K562 (cell line): Measurements from ENCODE around the gene TMEM53. TPM values are rescaled to one million over a fixed set of nuclear protein-coding genes. Genes with fewer than 3 reads are reported as not detected.
A peak's percentile ranks its signal among the peaks of the same experiment; 100 is the strongest.

Experiments used
- ARID3A ChIP-seq: IDR thresholded peaks from 2 replicates; pipeline ENCODE4 v1.6.1; 2012; ENCODE audit warnings: low read depth, low read length, improper control_type of control experiment, borderline replicate concordance
- ATF1 ChIP-seq, 2 experiments: fragments of 450-650 bp in 1 of 2; IDR thresholded peaks; 2 replicates each; pipeline ENCODE4 v1.6.1; 2016; ENCODE audit warnings: missing compliant biosample characterization in 1 of 2, missing genetic modification characterization in 1 of 2
- ATF7 ChIP-seq: fragments of 450-650 bp; IDR thresholded peaks from 2 replicates; pipeline ENCODE4 v1.7.1; 2014; ENCODE audit warnings: mild to moderate bottlenecking, moderate library complexity
- ERF ChIP-seq: fragments of 450-650 bp; formaldehyde crosslinking; IDR thresholded peaks from 2 replicates; pipeline ENCODE4 v1.4.0; 2020; ENCODE audit warnings: mild to moderate bottlenecking, mixed read lengths
- HDAC2 ChIP-seq: fragments of 450-650 bp; IDR thresholded peaks from 2 replicates; pipeline ENCODE4 v1.6.1; 2016; ENCODE audit warnings: mild to moderate bottlenecking
- HLTF ChIP-seq: fragments of 450-650 bp; IDR thresholded peaks from 2 replicates; pipeline ENCODE4 v1.6.1; 2016
- JUN ChIP-seq, 2 experiments: sonication (generic) in 1 of 2; formaldehyde crosslinking in 1 of 2; IDR thresholded peaks; 2 replicates each; pipeline versions ENCODE4 v1.6.1 to v1.8.0; 2012 to 2022; ENCODE audit warnings: borderline replicate concordance in 2 of 2, mild to moderate bottlenecking in 2 of 2, improper control_type of control experiment in 1 of 2, low read depth in 1 of 2, low read length in 1 of 2, missing genetic modification reagents in 1 of 2
- KLF1 ChIP-seq: fragments of 450-650 bp; IDR thresholded peaks from 2 replicates; pipeline ENCODE4 v1.6.1; 2016; ENCODE audit warnings: missing genetic modification characterization, missing compliant biosample characterization
- MTA3 ChIP-seq: fragments of 450-650 bp; formaldehyde crosslinking; IDR thresholded peaks from 2 replicates; pipeline ENCODE4 v1.6.1; 2017; ENCODE audit warnings: mild to moderate bottlenecking, borderline replicate concordance
- NR4A1 ChIP-seq, 2 experiments: fragments of 250-450 bp in 1 of 2; fragments of 450-650 bp in 1 of 2; sonication (Bioruptor Pico) in 1 of 2; IDR thresholded peaks; 2 replicates each; pipeline versions ENCODE4 v1.4.0 to v1.6.1; 2016 to 2020; ENCODE audit warnings: mild to moderate bottlenecking in 2 of 2, missing compliant biosample characterization in 1 of 2, missing genetic modification characterization in 1 of 2, moderate library complexity in 1 of 2
- NUFIP1 ChIP-seq: fragments of 450-650 bp; IDR thresholded peaks from 2 replicates; pipeline ENCODE4 v1.6.1; 2018; ENCODE audit not compliant: partially characterized antibody
- PML ChIP-seq: IDR thresholded peaks from 2 replicates; pipeline ENCODE4 v1.6.1; 2012; ENCODE audit warnings: low read length, inconsistent platforms
- POLR3G ChIP-seq: IDR thresholded peaks from 2 replicates; pipeline ENCODE4 v1.6.1; 2011; ENCODE audit not compliant: insufficient read length, insufficient replicate concordance; ENCODE audit errors: extremely low read depth
- SLC30A9 ChIP-seq: fragments of 250-450 bp; sonication (Bioruptor Pico); IDR thresholded peaks from 2 replicates; pipeline ENCODE4 v1.8.0; 2022; ENCODE audit warnings: mild to moderate bottlenecking, moderate library complexity
- SREBF1 ChIP-seq: fragments of 150-350 bp; IDR thresholded peaks from 2 replicates; pipeline ENCODE4 v1.6.1; 2014; ENCODE audit warnings: antibody characterized with exemption, low read depth, low read length, borderline replicate concordance
- TAF1 ChIP-seq: IDR thresholded peaks from 2 replicates; pipeline ENCODE4 v1.6.1; 2011; ENCODE audit warnings: mild to moderate bottlenecking, low read length, moderate library complexity; ENCODE audit not compliant: insufficient read depth, control insufficient read depth, severe bottlenecking; ENCODE audit errors: extremely low read depth
- TCF3 ChIP-seq: sonication (generic); formaldehyde crosslinking; IDR thresholded peaks from 2 replicates; pipeline ENCODE4 v1.4.0; 2020; ENCODE audit warnings: mild to moderate bottlenecking, missing genetic modification reagents
- ZNF124 ChIP-seq: sonication (generic); formaldehyde crosslinking; IDR thresholded peaks from 2 replicates; pipeline ENCODE4 v1.8.1; 2022; ENCODE audit warnings: missing genetic modification reagents
- ZNF212 ChIP-seq: fragments of 450-650 bp; formaldehyde crosslinking; IDR thresholded peaks from 2 replicates; pipeline ENCODE4 v1.4.0; 2020; ENCODE audit warnings: mild to moderate bottlenecking
- ZSCAN29 ChIP-seq: fragments of 450-650 bp; IDR thresholded peaks from 2 replicates; pipeline ENCODE4 v1.6.1; 2017
- polyA plus RNA-seq, 8 experiments: library from polyadenylated mRNA; depleted of rRNA in 4 of 8; stranded (reverse) in 5 of 8; unstranded in 3 of 8; fragments of >200 nt; fragmentation: Nextera tagmentation in 2 of 8; fragmentation: Illumina TruSeq in 1 of 8; extraction: Ambion mirVana in 2 of 8; extraction: Trizol in 1 of 8; gene quantifications; 2 replicates each; pipeline versions ENCODE4 v1.2.1 to v1.2.3, GENCODE V29; 2011 to 2014; ENCODE audit warnings: inconsistent platforms in 1 of 8, missing spikeins in 1 of 8
- total RNA-seq, 7 experiments: library from RNA; depleted of rRNA in 6 of 7; stranded (reverse); fragments of >200 nt in 6 of 7; fragmentation: Illumina TruSeq in 2 of 7; extraction: Trizol in 2 of 7; gene quantifications; 2 replicates each; pipeline versions ENCODE4 v1.2.1 to v1.2.3, GENCODE V29; 2011 to 2021; ENCODE audit warnings: low replicate concordance in 1 of 7
- TF ChIP-seq, protein P1 (sequence below): fragments of 450-650 bp; IDR thresholded peaks from 2 replicates; pipeline ENCODE4 v1.6.1; 2018; ENCODE audit not compliant: partially characterized antibody
- TF ChIP-seq, protein P2 (sequence below): fragments of 250-450 bp; sonication (Bioruptor Pico); IDR thresholded peaks from 2 replicates; pipeline ENCODE4 v1.8.0; 2022; ENCODE audit warnings: moderate library complexity, mild to moderate bottlenecking, inconsistent platforms

Gene TMEM53
- total and polyA plus RNA-seq, 9 of the 15 experiments (the other 6 are each of a cell fraction or from before 2014, with no cell fraction given) = 0.23 to 3.7 (median 2.0) TPM

- peak; percentile 96 for TF ChIP-seq TAF1
- no peak for TF ChIP-seq POLR3G
- TF ChIP-seq ZNF124 (CRISPR knock-in tag) = no peak
- TF ChIP-seq JUN (IDR thresholded peaks at IDR 0.05; ENCODE audit: borderline replicate concordance, low read depth, low read length) = no peak
- TF ChIP-seq JUN (CRISPR knock-in tag; IDR thresholded peaks at IDR 0.05; ENCODE audit: borderline replicate concordance) = no peak
- TF ChIP-seq ATF7 = peak; percentile 60; the same call in 1 of the 2 replicates
- TF ChIP-seq SREBF1 = peak; percentile 78; the same call in 1 of the 2 replicates
- peak; percentile 70; the same call in 1 of the 2 replicates for TF ChIP-seq ZSCAN29
- TF ChIP-seq NUFIP1 = no peak
- TF ChIP-seq, protein P1, sequence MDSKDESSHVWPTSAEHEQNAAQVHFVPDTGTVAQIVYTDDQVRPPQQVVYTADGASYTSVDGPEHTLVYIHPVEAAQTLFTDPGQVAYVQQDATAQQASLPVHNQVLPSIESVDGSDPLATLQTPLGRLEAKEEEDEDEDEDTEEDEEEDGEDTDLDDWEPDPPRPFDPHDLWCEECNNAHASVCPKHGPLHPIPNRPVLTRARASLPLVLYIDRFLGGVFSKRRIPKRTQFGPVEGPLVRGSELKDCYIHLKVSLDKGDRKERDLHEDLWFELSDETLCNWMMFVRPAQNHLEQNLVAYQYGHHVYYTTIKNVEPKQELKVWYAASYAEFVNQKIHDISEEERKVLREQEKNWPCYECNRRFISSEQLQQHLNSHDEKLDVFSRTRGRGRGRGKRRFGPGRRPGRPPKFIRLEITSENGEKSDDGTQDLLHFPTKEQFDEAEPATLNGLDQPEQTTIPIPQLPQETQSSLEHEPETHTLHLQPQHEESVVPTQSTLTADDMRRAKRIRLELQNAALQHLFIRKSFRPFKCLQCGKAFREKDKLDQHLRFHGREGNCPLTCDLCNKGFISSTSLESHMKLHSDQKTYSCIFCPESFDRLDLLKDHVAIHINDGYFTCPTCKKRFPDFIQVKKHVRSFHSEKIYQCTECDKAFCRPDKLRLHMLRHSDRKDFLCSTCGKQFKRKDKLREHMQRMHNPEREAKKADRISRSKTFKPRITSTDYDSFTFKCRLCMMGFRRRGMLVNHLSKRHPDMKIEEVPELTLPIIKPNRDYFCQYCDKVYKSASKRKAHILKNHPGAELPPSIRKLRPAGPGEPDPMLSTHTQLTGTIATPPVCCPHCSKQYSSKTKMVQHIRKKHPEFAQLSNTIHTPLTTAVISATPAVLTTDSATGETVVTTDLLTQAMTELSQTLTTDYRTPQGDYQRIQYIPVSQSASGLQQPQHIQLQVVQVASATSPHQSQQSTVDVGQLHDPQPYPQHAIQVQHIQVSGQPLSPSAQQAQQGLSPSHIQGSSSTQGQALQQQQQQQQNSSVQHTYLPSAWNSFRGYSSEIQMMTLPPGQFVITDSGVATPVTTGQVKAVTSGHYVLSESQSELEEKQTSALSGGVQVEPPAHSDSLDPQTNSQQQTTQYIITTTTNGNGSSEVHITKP = peak; percentile 70
- no peak; the same call in 1 of the 2 replicates for TF ChIP-seq HLTF
- peak; percentile 86 for TF ChIP-seq ERF
- TF ChIP-seq, protein P2, sequence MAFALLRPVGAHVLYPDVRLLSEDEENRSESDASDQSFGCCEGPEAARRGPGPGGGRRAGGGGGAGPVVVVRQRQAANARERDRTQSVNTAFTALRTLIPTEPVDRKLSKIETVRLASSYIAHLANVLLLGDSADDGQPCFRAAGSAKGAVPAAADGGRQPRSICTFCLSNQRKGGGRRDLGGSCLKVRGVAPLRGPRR (CRISPR knock-in tag) = no peak
- TF ChIP-seq ZNF212 (CRISPR knock-in tag) = no peak
- TF ChIP-seq ATF1 (CRISPR knock-in tag; IDR thresholded peaks at IDR 0.05) = no peak
- TF ChIP-seq ATF1 (tag; IDR thresholded peaks at IDR 0.05) = peak; percentile 87
- peak; percentile 52; the same call in 1 of the 2 replicates for TF ChIP-seq SLC30A9 (CRISPR knock-in tag)
- peak; percentile 71 for TF ChIP-seq PML
- TF ChIP-seq HDAC2 = 0 out of 2 replicates have a peak, but pooled peaks have one; percentile 14
- TF ChIP-seq ARID3A = no peak
- 0 out of 2 replicates have a peak, but pooled peaks have one; percentile 2 for TF ChIP-seq TCF3 (CRISPR knock-in tag)
- no peak for TF ChIP-seq NR4A1 (CRISPR knock-in tag; IDR thresholded peaks at IDR 0.05)
- TF ChIP-seq NR4A1 (tag; IDR thresholded peaks at IDR 0.05) = peak; percentile 85
- TF ChIP-seq MTA3 = peak; percentile 73; the same call in 1 of the 2 replicates
- TF ChIP-seq KLF1 = peak; percentile 76; the same call in 1 of the 2 replicates
These were observed 42.4 kb downstream of the TMEM53 start (continued) for GRCh38 chr1:44631647-44632539.
